Keratinocyte (primary cell): ENCODE data around the gene CNOT4.

Experiments used
- EZH2 ChIP-seq: IDR thresholded peaks from one replicate; pipeline ENCODE4 v1.6.1; 2012; ENCODE audit warnings: inconsistent platforms, mild to moderate bottlenecking, low read length, moderate library complexity
- TF ChIP-seq, protein P1 (sequence below), 3 experiments: IDR thresholded peaks in 1 of 3; conservative IDR thresholded peaks in 1 of 3; optimal IDR thresholded peaks in 1 of 3; 2 replicates in 2 of 3; 3 replicates in 1 of 3; pipeline versions ENCODE3 to v1.5.1; 2011; ENCODE audit warnings: low read length in 3 of 3, mild to moderate bottlenecking in 3 of 3, moderate library complexity in 2 of 3, control low read depth in 1 of 3, inconsistent platforms in 1 of 3; ENCODE audit not compliant: insufficient read depth in 2 of 3; ENCODE audit errors: extremely low read depth in 1 of 3

DNA sequence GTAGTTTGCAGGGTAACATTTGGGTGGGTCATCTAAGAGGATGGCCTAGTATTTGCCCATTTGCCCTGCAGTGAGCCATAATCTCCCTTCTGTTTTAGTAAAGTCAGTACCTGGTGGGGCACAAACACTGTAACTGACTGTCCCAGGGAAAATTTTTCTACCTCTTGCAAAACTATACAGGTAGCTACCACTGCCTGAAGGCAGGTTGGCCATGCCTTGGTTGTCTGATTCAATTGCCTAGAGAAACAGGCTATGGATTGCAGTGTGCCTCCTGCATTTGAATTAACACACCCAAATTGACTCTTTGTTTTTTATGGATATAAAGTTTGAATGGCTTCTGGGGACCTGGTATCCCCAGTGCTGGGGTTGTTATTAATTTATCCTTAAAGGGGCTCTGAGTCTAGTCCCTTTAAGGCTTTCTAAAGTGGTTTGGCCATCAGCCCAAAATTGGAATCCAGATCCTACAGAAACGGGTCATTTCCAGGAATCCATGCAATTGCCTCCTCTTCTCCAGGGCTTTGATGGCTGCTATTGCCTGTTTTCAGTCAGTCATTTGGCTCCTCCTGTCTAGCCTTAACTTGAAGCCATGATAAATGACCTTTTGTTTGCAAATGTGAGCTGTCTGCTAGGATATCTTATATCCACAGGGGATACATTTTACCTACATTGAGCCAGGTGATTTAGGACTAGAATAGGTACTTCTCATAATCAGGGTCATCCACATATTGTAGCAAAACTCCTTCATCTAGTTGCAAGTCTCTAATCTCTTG is 187.1 kb downstream of the CNOT4 start:
- TF ChIP-seq, protein P1, sequence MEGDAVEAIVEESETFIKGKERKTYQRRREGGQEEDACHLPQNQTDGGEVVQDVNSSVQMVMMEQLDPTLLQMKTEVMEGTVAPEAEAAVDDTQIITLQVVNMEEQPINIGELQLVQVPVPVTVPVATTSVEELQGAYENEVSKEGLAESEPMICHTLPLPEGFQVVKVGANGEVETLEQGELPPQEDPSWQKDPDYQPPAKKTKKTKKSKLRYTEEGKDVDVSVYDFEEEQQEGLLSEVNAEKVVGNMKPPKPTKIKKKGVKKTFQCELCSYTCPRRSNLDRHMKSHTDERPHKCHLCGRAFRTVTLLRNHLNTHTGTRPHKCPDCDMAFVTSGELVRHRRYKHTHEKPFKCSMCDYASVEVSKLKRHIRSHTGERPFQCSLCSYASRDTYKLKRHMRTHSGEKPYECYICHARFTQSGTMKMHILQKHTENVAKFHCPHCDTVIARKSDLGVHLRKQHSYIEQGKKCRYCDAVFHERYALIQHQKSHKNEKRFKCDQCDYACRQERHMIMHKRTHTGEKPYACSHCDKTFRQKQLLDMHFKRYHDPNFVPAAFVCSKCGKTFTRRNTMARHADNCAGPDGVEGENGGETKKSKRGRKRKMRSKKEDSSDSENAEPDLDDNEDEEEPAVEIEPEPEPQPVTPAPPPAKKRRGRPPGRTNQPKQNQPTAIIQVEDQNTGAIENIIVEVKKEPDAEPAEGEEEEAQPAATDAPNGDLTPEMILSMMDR (optimal IDR thresholded peaks at IDR 0.05 in 1 of 3, IDR thresholded peaks at IDR 0.05 in 1 of 3, conservative IDR thresholded peaks at IDR 0.05 in 1 of 3; ENCODE audit: extremely low read depth in 1 of 3, insufficient read depth in 2 of 3, low read length in 3 of 3): no peak
- TF ChIP-seq EZH2: no peak
